Keratinocyte (primary cell): ENCODE results near the gene CAMKK2. TPM values are rescaled to one million over a fixed set of nuclear protein-coding genes. Genes with fewer than 3 reads are reported as not detected.

Experiments
- DNase-seq: peaks from one replicate; pipeline ENCODE4 v3.0.0-alpha.2; 2011; ENCODE audit warnings: low read depth, missing footprints, low spot score
- FAIRE-seq: peaks from 2 replicates; lab custom pipeline; 2011; peaks lifted over from hg19 to GRCh38; lab: Jason Lieb, UNC
- H2AFZ ChIP-seq: 2 replicates; pipeline ENCODE4 v1.6.0; 2012; ENCODE audit warnings: low read length, control low read depth, inconsistent platforms; ENCODE audit not compliant: control insufficient read depth
- H3K27ac ChIP-seq: 2 replicates; pipeline ENCODE4 v1.5.1; 2011; ENCODE audit warnings: low read length; ENCODE audit not compliant: control insufficient read depth, insufficient read depth
- H3K27me3 ChIP-seq: 3 replicates; pipeline ENCODE4 v1.6.0; 2011; ENCODE audit warnings: low read length; ENCODE audit not compliant: control insufficient read depth, insufficient read depth; ENCODE audit errors: extremely low read depth
- H3K36me3 ChIP-seq, 2 experiments: 2 replicates in 1 of 2; 3 replicates in 1 of 2; pipeline ENCODE4 v1.5.1; 2011; ENCODE audit warnings: low read length in 2 of 2, mild to moderate bottlenecking in 1 of 2; ENCODE audit not compliant: control insufficient read depth in 2 of 2, insufficient read depth in 2 of 2; ENCODE audit errors: extremely low read depth in 1 of 2
- H3K4me1 ChIP-seq: 3 replicates; pipeline ENCODE4 v1.5.1; 2011; ENCODE audit warnings: low read length; ENCODE audit not compliant: control insufficient read depth, insufficient read depth; ENCODE audit errors: extremely low read depth
- H3K4me2 ChIP-seq: 3 replicates; pipeline ENCODE4 v1.6.0; 2011; ENCODE audit warnings: low read depth, low read length; ENCODE audit not compliant: control insufficient read depth, insufficient read depth; ENCODE audit errors: extremely low read depth
- H3K4me3 ChIP-seq, 3 experiments: fragments of 200-600 bp in 1 of 3; sonication (generic) in 1 of 3; 2 replicates in 2 of 3; 3 replicates in 1 of 3; pipeline ENCODE4 v1.5.1; 2011 to 2016; ENCODE audit warnings: low read length in 3 of 3, mild to moderate bottlenecking in 3 of 3, control low read depth in 2 of 3, inconsistent platforms in 1 of 3, low read depth in 1 of 3, mixed read lengths in 1 of 3, mixed run types in 1 of 3, moderate library complexity in 1 of 3; ENCODE audit not compliant: control insufficient read depth in 2 of 3, insufficient read depth in 2 of 3; ENCODE audit errors: extremely low read depth in 1 of 3
- H3K79me2 ChIP-seq: 2 replicates; pipeline ENCODE4 v1.6.0; 2012; ENCODE audit warnings: low read length; ENCODE audit not compliant: control insufficient read depth, insufficient read depth
- H3K9ac ChIP-seq: 3 replicates; pipeline ENCODE4 v1.6.0; 2011; ENCODE audit warnings: low read length; ENCODE audit not compliant: control insufficient read depth, insufficient read depth; ENCODE audit errors: extremely low read depth
- H3K9me1 ChIP-seq: 3 replicates; pipeline ENCODE4 v1.6.0; 2011; ENCODE audit warnings: low read length; ENCODE audit not compliant: control insufficient read depth, insufficient read depth; ENCODE audit errors: extremely low read depth
- H3K9me3 ChIP-seq: 2 replicates; pipeline ENCODE4 v1.5.1; 2012; ENCODE audit warnings: low read depth, low read length; ENCODE audit not compliant: control insufficient read depth
- H4K20me1 ChIP-seq: 3 replicates; pipeline ENCODE4 v1.6.0; 2011; ENCODE audit warnings: low read length; ENCODE audit not compliant: control insufficient read depth, insufficient read depth; ENCODE audit errors: extremely low read depth
- CTCF ChIP-seq, 3 experiments: IDR thresholded peaks in 1 of 3; conservative IDR thresholded peaks in 1 of 3; optimal IDR thresholded peaks in 1 of 3; 2 replicates in 2 of 3; 3 replicates in 1 of 3; pipeline versions ENCODE3 to v1.5.1; 2011; ENCODE audit warnings: low read length in 3 of 3, mild to moderate bottlenecking in 3 of 3, moderate library complexity in 2 of 3, control low read depth in 1 of 3, inconsistent platforms in 1 of 3; ENCODE audit not compliant: insufficient read depth in 2 of 3; ENCODE audit errors: extremely low read depth in 1 of 3
- EZH2 ChIP-seq: IDR thresholded peaks from one replicate; pipeline ENCODE4 v1.6.1; 2012; ENCODE audit warnings: inconsistent platforms, mild to moderate bottlenecking, low read length, moderate library complexity
- dilution Hi-C: fragments of 300-500 bp; cut with MboI; formaldehyde crosslinking; loops from one replicate; pipeline ENCODE4 v1.7.0; 2020; ENCODE audit warnings: low sequenced_read_pairs; ENCODE audit not compliant: extremely low pct_ligation_motif_present
- polyA plus RNA-seq, 5 experiments: library from polyadenylated mRNA; depleted of rRNA in 3 of 5; stranded (reverse) in 3 of 5; stranded (forward) in 1 of 5; unstranded in 1 of 5; fragments of >200 nt; gene quantifications; 1 replicate in 1 of 5; 2 replicates in 3 of 5; 3 replicates in 1 of 5; pipeline versions ENCODE4 v1.2.1 to v1.2.3, GENCODE V29; 2011 to 2012; ENCODE audit warnings: missing spikeins in 2 of 5, low read depth in 1 of 5, low replicate concordance in 1 of 5

Gene CAMKK2
- polyA plus RNA-seq, 1 donor (not counting 4 experiments of a cell fraction or from before 2014, with no cell fraction given): 18.6 TPM

- H3K27ac ChIP-seq: no peak overlapping the region
- no peaks in the 10 kb centered on the region for H3K79me2 ChIP-seq
- dilution Hi-C loops: no loop called here
- H3K9me1 ChIP-seq: no peaks in the 10 kb centered on the region
- no peaks in the 10 kb centered on the region for H4K20me1 ChIP-seq
- no peaks in the 10 kb centered on the region for H3K27me3 ChIP-seq
- no peak overlapping the region for H2AFZ ChIP-seq
- no peaks in the 10 kb centered on the region for H3K9me3 ChIP-seq
- DNase-seq (no peak), FAIRE-seq (no peak)
- H3K4me2 ChIP-seq: no peak overlapping the region
- H3K36me3 ChIP-seq: peaks cover 4 to 26% of the 10 kb centered on the region in 2 experiments
- no peaks in the 10 kb centered on the region for H3K4me1 ChIP-seq
- H3K9ac ChIP-seq: no peak overlapping the region
- TF ChIP-seq CTCF (optimal IDR thresholded peaks at IDR 0.05 in 1 of 3, IDR thresholded peaks at IDR 0.05 in 1 of 3, conservative IDR thresholded peaks at IDR 0.05 in 1 of 3; ENCODE audit: extremely low read depth in 1 of 3, insufficient read depth in 2 of 3, low read length in 3 of 3): no peak
- no peak for TF ChIP-seq EZH2
- no peak overlapping the region for H3K4me3 ChIP-seq
These were observed 58.4 kb downstream of the CAMKK2 start for GRCh38 chr12:121238086-121238485.

GRCh38 chr12:121237415-121237814 lies 59.1 kb downstream of the CAMKK2 start:
- dilution Hi-C loops: no loop called here
- H3K4me3 ChIP-seq: no peak overlapping the region
- no peaks in the 10 kb centered on the region for H3K9me3 ChIP-seq
- no peaks in the 10 kb centered on the region for H3K9me1 ChIP-seq
- H3K4me2 ChIP-seq: no peak overlapping the region
- H3K27me3 ChIP-seq: no peaks in the 10 kb centered on the region
- no peak for TF ChIP-seq CTCF (optimal IDR thresholded peaks at IDR 0.05 in 1 of 3, IDR thresholded peaks at IDR 0.05 in 1 of 3, conservative IDR thresholded peaks at IDR 0.05 in 1 of 3; ENCODE audit: extremely low read depth in 1 of 3, insufficient read depth in 2 of 3, low read length in 3 of 3)
- no peak for TF ChIP-seq EZH2
- no peak overlapping the region for H3K9ac ChIP-seq
- no peaks in the 10 kb centered on the region for H3K79me2 ChIP-seq
- FAIRE-seq (no peak), DNase-seq (no peak)
- peaks cover 4 to 26% of the 10 kb centered on the region in 2 experiments for H3K36me3 ChIP-seq
- H4K20me1 ChIP-seq: no peaks in the 10 kb centered on the region
- no peak overlapping the region for H3K27ac ChIP-seq
- H3K4me1 ChIP-seq: no peaks in the 10 kb centered on the region
- H2AFZ ChIP-seq: no peak overlapping the region
